ENCODE measurements around the gene RASGRF1.

Gene RASGRF1

DNA sequence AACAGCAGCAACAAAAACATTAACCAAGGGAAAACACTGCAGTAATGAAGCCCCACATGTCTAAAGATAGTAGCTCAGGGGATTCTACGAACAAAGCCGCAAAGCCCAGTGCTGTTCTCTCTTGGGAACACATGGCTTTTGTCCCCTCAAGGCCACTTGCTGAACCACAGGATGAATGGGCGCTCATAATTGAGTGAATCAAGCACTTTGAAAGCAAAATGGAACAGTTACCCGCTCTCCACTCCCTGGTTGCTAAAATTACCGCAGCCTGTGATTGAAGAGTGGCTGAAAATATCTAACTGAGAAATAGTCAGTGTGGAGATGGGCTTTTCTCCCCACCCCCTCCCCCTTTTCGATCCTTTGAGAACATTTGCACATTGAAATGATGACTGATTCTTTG lies 39.6 kb downstream of the RASGRF1 start:
- no peak for DNase-seq (ENCODE audit: low read depth)
- TF ChIP-seq, protein P1, sequence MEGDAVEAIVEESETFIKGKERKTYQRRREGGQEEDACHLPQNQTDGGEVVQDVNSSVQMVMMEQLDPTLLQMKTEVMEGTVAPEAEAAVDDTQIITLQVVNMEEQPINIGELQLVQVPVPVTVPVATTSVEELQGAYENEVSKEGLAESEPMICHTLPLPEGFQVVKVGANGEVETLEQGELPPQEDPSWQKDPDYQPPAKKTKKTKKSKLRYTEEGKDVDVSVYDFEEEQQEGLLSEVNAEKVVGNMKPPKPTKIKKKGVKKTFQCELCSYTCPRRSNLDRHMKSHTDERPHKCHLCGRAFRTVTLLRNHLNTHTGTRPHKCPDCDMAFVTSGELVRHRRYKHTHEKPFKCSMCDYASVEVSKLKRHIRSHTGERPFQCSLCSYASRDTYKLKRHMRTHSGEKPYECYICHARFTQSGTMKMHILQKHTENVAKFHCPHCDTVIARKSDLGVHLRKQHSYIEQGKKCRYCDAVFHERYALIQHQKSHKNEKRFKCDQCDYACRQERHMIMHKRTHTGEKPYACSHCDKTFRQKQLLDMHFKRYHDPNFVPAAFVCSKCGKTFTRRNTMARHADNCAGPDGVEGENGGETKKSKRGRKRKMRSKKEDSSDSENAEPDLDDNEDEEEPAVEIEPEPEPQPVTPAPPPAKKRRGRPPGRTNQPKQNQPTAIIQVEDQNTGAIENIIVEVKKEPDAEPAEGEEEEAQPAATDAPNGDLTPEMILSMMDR (conservative IDR thresholded peaks at IDR 0.05; ENCODE audit: low read length) = no peak
- no peak overlapping the region for H3K4me3 ChIP-seq (ENCODE audit: low read length)

GRCh38 chr15:79050341-79050740 lies 40.2 kb downstream of the RASGRF1 start:
- TF ChIP-seq, protein P1 (conservative IDR thresholded peaks at IDR 0.05; ENCODE audit: low read length) = no peak

GRCh38 chr15:79049416-79049815 lies 41.2 kb downstream of the RASGRF1 start:
- TF ChIP-seq, protein P1 (conservative IDR thresholded peaks at IDR 0.05; ENCODE audit: low read length) = no peak
- no peak for DNase-seq (ENCODE audit: low read depth)
- no peak overlapping the region for H3K4me3 ChIP-seq (ENCODE audit: low read length)

More at GRCh38 chr15:79050341-79050740, 40.2 kb downstream of the RASGRF1 start:
- DNase-seq (ENCODE audit: low read depth) = no peak
- no peak overlapping the region for H3K4me3 ChIP-seq (ENCODE audit: low read length)

DNA sequence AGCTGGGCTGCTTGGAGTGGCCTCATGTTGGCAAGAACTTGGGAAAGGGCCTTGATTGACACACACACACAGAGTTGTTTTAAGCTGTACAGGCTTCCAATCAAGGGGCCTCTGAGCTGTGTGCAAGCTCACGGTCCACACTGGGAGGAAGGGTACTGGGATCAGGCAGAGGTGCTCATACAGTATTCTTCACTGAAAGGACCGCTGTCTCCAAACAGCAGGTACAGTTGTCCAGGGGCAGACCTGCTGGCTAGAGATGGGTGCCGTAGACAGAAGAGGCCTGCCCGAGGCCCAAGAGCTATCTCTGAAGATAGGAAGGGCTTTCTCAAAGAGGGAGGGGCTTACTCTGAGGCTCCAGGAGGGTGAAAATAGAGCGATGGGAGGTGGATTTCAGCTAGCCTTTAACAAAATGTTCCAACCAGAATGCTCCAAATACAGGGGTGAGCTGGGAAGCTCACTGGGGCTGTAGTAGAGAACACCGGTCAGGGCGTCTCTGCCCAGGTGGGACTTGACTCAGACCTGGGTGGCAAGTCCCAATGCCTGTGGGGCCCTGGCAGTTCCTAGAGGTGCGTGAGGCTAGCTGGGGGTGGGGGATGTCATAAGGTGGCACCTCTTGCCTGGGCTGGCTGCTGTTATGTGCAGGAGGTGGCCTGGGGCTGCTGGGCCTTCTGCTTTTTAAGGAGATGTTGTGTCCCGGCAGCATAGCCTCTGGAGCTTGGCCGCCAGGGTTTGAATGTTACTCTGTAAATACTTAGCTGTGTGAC lies 42.7 kb downstream of the RASGRF1 start:
- no peak for DNase-seq (ENCODE audit: low read depth)
- H3K4me3 ChIP-seq (ENCODE audit: low read length) = no peak overlapping the region
- TF ChIP-seq, protein P1 (conservative IDR thresholded peaks at IDR 0.05; ENCODE audit: low read length) = no peak

DNA sequence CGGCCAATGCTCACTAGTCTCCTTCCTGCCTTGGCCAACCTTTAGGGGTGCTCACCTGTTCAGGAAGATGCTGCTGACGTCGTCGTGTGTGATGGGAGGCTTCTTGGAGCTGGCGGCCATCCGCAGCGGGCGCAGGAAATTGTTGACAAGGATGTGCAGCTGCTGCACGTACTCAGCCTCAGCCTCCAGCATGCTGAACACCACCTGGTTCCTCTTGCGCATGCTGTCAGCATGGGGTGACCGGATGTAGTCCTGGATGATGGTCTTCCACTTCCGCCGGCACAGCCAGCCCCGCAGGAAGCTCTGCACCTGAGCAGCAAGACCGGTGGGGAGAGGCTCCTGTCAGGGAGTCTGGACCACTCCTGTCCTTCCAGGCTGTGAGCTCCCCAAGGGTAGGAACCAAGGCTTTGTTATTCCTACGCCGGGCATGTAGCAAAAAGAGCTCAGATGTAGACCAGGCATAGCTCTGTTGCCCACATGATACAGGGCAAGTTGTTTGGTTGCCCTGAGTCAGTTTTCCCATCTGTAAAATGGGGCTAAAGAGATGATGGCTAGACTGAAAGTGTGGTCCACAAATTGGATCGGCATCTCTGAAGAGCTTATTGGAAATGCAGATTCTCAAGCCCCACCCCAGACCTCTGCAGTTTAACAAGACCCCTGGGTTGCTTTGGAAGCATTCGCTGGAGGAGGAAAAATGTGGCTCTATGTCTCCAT lies 43.7 kb downstream of the RASGRF1 start:
- TF ChIP-seq, protein P1 (conservative IDR thresholded peaks at IDR 0.05; ENCODE audit: low read length) = no peak
- DNase-seq (ENCODE audit: low read depth) = no peak
- no peak overlapping the region for H3K4me3 ChIP-seq (ENCODE audit: low read length)

GRCh38 chr15:79045041-79045440 lies 45.5 kb downstream of the RASGRF1 start:
- DNase-seq (ENCODE audit: low read depth) = no peak
- no peak overlapping the region for H3K4me3 ChIP-seq (ENCODE audit: low read length)
- TF ChIP-seq, protein P1 (conservative IDR thresholded peaks at IDR 0.05; ENCODE audit: low read length) = no peak

Measured in AG10803 (cell line).